ENCODE data around the gene INPP5A. TPM values are rescaled to one million over a fixed set of nuclear protein-coding genes. Genes with fewer than 3 reads are reported as not detected.

INPP5A gene
- total RNA-seq, 1 donor from 2014 or later, result 45.2 TPM

DNA sequence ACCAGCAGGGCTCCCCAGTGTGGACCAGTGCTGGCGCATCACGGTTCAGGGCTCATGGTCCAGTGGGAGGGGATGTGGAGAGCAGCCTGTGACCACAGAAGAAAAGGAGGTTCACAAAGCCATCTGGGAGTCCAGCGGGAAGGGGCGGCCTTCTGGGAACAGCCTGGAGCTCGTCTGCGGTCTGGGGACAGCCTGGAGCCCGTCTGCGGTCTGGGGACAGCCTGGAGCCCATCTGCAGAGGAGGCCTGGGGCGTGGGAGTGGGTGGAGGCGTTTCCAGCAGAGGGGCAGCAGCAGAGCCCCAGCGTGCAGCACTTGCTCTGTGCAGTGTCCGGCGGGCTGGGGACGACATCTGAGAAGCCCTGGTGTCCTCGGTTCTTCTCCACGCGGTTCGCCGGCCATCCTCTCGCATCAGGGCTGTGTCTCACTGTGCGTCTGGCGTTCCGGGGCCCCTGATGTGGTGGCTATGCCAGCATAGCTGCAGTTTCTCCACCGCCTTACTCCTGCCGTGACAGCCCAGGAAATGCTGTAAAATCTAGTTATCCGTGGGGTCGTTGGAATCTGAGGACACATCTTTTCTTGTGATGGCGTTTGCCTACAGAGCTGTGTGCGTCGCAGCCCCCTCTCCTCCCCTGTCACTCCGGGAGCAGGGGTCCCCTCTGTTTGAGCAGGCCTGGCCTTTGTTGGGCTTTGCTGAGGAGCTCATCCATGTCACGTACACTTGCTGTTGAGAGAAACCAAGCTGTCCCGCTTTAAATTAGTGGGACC lies 104.6 kb downstream of the INPP5A start:
- Mint-ChIP-seq H3K36me3 (ENCODE audit: low read depth, unreplicated experiment) (no peaks in the 10 kb centered on the region), H3K27ac (ENCODE audit: unreplicated experiment) (no peak overlapping the region), H3K4me3 (ENCODE audit: unreplicated experiment) (no peak overlapping the region), H3K27me3 (ENCODE audit: unreplicated experiment) (peaks cover 3% of the 10 kb centered on the region), H3K4me1 (ENCODE audit: unreplicated experiment) (peaks cover 8% of the 10 kb centered on the region), H3K9me3 (ENCODE audit: unreplicated experiment) (no peaks in the 10 kb centered on the region)
- TF ChIP-seq, protein P1, sequence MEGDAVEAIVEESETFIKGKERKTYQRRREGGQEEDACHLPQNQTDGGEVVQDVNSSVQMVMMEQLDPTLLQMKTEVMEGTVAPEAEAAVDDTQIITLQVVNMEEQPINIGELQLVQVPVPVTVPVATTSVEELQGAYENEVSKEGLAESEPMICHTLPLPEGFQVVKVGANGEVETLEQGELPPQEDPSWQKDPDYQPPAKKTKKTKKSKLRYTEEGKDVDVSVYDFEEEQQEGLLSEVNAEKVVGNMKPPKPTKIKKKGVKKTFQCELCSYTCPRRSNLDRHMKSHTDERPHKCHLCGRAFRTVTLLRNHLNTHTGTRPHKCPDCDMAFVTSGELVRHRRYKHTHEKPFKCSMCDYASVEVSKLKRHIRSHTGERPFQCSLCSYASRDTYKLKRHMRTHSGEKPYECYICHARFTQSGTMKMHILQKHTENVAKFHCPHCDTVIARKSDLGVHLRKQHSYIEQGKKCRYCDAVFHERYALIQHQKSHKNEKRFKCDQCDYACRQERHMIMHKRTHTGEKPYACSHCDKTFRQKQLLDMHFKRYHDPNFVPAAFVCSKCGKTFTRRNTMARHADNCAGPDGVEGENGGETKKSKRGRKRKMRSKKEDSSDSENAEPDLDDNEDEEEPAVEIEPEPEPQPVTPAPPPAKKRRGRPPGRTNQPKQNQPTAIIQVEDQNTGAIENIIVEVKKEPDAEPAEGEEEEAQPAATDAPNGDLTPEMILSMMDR (IDR thresholded peaks at IDR 0.05; ENCODE audit: unreplicated experiment), result no peak
- DNase-seq (ENCODE audit: low spot score), result no peak

DNA sequence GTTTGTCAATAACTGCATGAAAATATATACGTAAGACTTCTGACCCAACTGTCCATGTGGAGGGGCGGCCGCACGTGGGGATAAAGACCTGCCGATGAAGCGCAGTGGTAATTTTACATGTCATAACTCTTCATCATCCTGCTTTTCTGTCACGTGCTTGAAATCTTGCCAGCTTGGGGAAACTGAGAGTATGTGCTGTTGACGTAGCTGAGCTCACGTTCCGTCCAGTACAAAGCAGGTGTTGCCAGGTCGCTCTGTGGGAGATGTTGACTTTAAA lies 105.1 kb downstream of the INPP5A start:
- TF ChIP-seq, protein P1 (IDR thresholded peaks at IDR 0.05; ENCODE audit: unreplicated experiment), result no peak
- no peak overlapping the region for H3K4me3 Mint-ChIP-seq (ENCODE audit: unreplicated experiment)
- H3K27ac Mint-ChIP-seq (ENCODE audit: unreplicated experiment), result no peak overlapping the region
- no peaks in the 10 kb centered on the region for H3K36me3 Mint-ChIP-seq (ENCODE audit: low read depth, unreplicated experiment)
- peaks cover 6% of the 10 kb centered on the region for H3K4me1 Mint-ChIP-seq (ENCODE audit: unreplicated experiment)
- no peak for DNase-seq (ENCODE audit: low spot score)
- no peaks in the 10 kb centered on the region for H3K9me3 Mint-ChIP-seq (ENCODE audit: unreplicated experiment)
- peaks cover 1% of the 10 kb centered on the region for H3K27me3 Mint-ChIP-seq (ENCODE audit: unreplicated experiment)

DNA sequence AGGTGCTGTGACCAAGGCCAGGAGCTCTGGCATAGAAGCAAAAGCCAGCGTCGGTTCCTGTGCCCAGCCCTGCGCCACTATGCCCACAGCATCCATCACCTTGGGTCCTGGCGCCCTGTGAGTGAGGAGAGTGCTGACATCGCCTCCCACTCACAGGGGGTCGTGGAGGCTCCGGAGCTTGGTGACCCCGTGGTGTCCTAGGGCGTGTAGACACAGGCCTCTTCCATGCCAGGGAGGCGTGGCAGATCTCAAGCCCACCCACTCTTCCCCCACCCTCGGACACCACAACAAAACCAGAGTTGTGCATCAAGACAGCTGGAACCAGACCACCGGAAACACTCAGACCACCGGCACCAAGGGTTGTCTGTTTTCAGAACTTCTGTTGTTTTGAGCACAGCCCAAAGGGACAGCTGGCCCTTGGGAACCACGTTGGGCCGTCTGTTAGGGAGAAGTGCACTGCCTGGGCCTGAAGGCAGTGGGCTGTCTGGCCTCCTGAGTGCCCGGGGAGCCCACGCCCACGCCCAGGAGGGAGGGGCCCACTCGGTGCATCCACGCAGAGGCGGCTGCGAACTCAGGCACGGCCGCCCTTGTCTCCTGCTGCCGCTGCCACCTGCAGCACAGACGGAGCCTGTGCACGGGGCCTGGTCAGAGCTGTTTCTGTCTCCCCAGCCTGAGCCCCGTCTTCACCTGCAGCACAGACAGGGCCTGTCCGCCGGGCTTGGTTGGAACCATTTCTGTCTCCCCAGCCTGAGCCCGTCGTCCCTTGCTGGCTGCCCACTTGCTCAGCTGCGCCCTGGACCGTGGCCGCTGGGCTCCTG lies 106.3 kb downstream of the INPP5A start:
- peaks cover 10% of the 10 kb centered on the region for H3K4me1 Mint-ChIP-seq (ENCODE audit: unreplicated experiment)
- H3K36me3 Mint-ChIP-seq (ENCODE audit: low read depth, unreplicated experiment), result no peaks in the 10 kb centered on the region
- no peaks in the 10 kb centered on the region for H3K9me3 Mint-ChIP-seq (ENCODE audit: unreplicated experiment)
- H3K27me3 Mint-ChIP-seq (ENCODE audit: unreplicated experiment), result peaks cover 2% of the 10 kb centered on the region
- H3K4me3 Mint-ChIP-seq (ENCODE audit: unreplicated experiment), result no peak overlapping the region
- H3K27ac Mint-ChIP-seq (ENCODE audit: unreplicated experiment), result no peak overlapping the region
- TF ChIP-seq, protein P1 (IDR thresholded peaks at IDR 0.05; ENCODE audit: unreplicated experiment), result no peak
- DNase-seq (ENCODE audit: low spot score), result no peak

DNA sequence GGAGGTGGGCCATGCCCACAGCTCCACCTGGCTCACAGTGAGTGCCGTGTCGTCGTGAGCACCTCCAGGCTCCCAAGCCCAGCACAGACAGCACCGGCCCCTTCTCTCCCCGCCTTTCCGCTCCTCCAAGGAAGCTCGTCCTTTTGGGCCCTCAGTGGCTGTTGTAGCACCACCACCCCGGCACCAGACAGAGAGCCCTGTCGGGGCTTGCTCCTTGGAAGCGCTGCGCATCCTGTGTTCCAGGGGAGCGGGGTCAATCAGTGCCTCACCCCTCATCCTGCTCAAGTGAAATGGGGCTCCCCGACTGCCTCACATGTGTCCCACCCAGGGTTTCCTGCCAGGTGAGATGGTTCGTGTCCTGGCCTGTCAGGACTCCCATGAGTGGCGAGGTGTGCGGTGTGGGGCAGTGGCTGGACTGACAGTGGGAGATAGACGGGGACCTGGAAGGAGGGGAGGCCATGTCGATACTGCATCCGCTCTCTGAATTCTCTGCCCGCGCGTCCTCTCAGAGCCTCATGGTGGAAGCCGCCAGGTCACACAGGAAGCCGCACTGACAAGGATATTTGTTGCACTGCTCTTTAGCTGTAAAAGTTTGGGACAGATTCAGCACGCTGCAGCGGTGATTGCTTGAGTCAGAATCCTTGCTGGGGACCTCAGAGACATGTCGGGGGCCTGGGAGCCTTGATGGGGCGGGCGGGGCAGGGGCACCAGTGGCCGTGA lies 107.1 kb downstream of the INPP5A start:
- Mint-ChIP-seq H3K4me3 (ENCODE audit: unreplicated experiment) (no peak overlapping the region), H3K27me3 (ENCODE audit: unreplicated experiment) (peaks cover 6% of the 10 kb centered on the region), H3K27ac (ENCODE audit: unreplicated experiment) (no peak overlapping the region), H3K4me1 (ENCODE audit: unreplicated experiment) (peaks cover 12% of the 10 kb centered on the region), H3K36me3 (ENCODE audit: low read depth, unreplicated experiment) (no peaks in the 10 kb centered on the region), H3K9me3 (ENCODE audit: unreplicated experiment) (no peaks in the 10 kb centered on the region)
- no peak for DNase-seq (ENCODE audit: low spot score)
- TF ChIP-seq, protein P1 (IDR thresholded peaks at IDR 0.05; ENCODE audit: unreplicated experiment), result no peak

All from endothelial cell (in vitro differentiated cells).